ENCODE results near the gene PACRG.
"Not testable (repeated sequence)": the region's sequence is repeated elsewhere in the genome, so short reads cannot be mapped to it uniquely, and the experiment has no call there.

Gene PACRG

GRCh38 chr6:162727322-162728182, at the start of gene PACRG, which contains the start of gene PRKN:
Gene PACRG (plus strand): TSS chr6:162727974.
Gene PRKN (minus strand): TSS chr6:162727766.
- DNase-seq = peak; percentile 95

DNA sequence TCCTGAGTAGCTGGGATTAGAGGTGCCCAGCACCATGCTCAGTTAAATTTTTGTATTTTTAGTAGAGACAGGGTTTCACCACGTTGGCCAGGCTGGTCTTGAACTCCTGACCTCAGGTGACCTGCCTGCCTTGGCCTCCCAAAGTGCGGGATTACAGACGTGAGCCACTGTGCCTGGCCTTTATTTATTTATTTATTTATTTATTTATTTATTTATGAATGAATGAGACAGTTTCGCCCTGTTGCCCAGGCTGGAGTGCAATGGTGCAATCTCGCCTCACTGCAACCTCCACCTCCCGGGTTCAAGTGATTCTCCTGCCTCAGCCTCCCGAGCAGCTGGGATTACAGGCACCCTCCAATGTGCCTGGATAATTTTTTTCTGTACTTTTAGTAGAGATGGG, 48.9 kb upstream of the PACRG start:
- not testable (repeated sequence) for DNase-seq

GRCh38 chr6:162679681-162680080, 48.1 kb upstream of the PACRG start:
- DNase-seq = no peak

DNA sequence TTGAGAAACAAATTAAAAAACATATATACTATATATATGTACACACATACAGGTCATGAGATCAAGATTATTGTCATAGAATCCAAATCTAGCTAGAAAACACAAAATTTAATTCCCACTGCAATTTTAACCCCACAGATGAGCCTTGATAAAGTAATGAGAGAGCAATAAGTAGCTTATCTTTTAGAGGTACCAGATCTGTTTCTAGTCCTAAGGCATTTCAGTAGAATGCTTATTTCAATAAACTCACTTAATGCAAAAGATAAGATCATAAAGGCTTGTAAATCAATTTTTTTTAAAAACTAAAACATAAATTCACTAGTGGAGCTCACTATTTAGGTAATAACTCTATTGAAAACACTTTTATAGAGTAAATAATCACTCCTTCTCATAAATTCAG, 47.4 kb upstream of the PACRG start:
- no peak for DNase-seq

DNA sequence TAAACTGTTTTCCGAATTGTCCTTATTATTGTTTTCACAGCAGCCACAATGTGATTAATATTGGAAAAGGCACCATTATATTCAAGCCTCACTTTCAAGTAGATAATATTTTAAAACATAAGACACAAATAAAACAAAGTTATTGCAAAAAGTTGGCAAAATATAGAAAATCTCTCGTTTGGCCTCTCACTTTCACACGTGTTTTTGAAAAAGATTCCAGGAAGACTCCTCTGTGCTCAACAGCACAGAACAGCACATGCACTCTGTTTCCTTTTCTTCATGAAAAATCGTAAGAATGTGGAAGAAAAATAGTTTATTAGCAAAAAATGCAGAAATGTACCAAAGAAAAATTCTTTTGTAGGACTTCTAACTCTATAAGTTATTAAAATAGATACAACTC, 46.9 kb upstream of the PACRG start:
- DNase-seq = no peak

DNA sequence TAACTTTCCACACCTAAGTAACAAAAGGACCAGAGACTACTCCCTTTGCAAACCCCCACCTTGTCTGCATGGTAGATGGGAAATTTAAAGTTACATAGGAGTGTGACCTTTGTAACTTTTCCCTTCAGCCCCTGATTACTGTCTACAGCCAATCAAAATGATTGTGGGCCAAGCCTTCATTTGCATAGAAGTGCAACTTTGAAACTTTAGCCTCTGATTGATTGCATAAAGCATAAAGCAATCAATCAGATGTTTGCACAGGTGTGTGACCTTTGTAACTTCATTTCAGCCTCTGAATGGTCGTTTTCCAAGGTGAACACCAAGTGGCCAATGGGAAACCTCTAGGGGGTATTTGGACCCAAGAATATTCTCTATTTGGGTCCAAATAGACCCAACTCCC, 46.3 kb upstream of the PACRG start:
- DNase-seq = no peak

DNA sequence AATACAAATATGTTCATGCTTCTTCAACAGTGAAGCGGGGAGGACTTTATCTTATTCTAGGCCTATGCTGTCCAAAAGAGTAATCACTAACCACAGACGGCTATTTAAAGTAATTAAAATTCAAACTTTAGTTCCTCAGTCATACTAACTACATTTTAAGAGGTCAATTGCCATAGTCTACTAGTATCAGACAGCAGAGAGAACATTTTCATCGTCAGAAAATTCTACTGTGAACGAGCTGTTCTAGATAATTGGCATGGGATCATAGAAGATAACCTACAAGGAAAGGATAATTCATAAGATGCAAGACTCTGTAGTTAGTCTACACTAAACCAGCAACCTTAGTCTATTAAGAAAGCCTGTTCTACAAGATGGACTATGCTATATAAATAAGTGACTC, 44.6 kb upstream of the PACRG start:
- no peak for DNase-seq

DNA sequence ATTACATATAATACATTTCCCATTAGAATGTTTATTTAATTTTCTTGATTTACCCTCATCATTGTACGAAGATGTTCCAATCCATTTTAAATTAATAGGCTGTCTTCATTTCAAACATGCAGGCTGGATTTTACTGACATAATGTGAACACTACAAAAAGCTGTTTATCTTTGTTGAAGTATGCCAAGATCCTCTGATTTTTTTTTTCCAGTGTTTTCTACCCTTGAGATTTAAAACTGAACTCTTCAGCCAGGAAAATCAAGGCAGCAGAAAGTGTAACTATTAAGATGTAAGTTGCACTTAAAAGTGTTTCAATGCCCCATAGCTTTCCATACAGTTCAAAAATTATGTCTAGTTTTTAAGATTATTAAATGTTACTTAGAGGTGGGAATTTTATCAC, 43.7 kb upstream of the PACRG start:
- no peak for DNase-seq

DNA sequence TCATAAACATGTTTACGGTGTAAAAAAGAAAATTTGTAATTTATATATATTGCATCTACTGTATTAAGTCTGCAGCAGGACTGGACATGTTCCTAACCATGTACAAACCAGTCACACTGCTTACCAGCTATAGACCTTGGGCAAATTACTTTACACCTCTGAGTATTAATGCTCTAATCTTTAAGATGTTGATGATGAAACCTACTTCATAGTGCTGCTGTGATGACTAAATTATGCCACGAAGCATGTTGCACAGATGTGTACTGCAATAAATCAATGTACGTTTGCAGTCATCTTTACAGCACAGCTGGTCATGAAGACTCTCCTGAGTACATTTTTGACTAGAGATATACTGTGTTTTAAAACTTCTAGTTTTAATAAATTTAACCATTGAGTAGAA, 42.8 kb upstream of the PACRG start:
- DNase-seq = no peak

DNA sequence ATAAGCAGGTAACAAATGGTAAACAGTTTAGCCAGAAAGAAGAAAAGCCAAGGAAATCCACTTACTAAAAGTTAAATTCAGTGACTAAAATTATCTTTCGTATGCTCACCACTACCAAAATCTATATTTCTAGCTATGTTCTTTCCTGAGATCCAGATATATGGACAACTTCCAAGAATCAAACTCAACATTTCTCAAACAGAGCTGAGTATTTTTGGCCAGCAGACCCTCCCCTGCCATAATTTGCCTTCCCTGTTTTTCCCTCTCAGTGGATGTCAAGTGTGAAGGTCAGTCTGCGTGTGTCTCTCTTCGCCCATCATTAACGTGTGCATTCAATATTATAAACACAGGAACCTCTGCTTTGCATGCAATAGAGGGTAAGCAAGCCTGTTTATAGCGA, 42.2 kb upstream of the PACRG start:
- no peak for DNase-seq

GRCh38 chr6:162688751-162689345, 38.9 kb upstream of the PACRG start:
- DNase-seq = no peak

- DNase-seq = no peak
These were observed 37.6 kb upstream of the PACRG start for GRCh38 chr6:162690158-162690557.

GRCh38 chr6:162697872-162698403, 29.8 kb upstream of the PACRG start:
- DNase-seq = no peak

DNA sequence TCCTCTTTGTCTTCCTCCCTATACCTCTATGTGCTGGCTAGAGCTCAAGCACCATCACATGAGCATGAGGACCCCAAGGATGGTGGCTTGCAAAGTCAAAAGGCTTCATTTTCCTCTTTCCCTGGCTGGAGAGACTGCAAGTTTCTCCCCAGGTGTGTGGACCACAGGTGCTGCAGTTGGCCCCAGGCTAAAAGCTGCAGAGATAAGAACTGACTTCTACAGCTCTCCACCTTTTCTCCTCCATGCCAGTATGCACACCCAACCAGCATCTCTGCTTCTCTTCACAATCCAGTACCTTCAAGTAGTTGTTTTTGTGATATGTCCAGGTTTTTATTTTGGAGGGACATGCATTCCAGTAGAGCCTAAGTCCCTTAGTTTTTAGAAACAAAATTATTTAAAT, 29.3 kb upstream of the PACRG start:
- no peak for DNase-seq

DNA sequence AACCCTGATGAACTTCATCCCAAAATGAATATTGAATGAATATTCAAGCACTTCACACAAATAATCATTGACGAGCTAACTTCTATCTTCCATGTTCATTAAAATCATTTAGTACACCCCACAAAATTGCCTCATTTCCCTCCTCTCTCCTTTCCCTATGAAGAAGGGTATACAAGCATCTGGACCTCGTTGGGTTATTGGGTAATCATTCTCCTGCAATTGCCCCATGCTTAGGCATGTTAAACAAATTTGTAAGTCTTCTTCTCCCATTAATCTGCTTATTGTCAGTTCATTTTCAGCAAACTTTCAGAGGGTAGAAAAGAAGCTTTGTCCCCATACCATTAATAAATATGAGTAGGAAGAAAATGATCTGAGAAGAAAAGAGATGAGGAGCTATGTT, 27.8 kb upstream of the PACRG start:
- DNase-seq = no peak

- DNase-seq = no peak
These were observed 26.8 kb upstream of the PACRG start for GRCh38 chr6:162700966-162701365.

- DNase-seq = no peak
These were observed 26.2 kb upstream of the PACRG start for GRCh38 chr6:162701551-162701950.

DNA sequence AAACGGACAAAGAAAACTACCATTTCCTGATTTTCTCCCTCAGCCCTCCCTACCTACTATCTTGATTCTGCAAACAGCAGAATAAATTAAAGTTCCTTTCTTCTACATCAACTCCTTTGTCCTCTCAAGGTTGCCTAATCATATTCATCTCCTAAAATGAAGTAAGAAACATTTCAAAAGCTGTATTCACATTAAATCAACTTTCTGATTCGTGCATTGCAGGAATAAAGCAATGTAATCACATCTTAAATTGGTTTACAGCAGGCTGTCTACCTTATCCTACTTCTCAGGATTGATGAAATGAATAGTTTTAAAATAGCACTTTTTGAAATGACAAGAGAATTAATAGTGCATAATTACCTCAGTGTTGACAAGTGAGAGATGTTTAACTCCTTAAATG, 25.3 kb upstream of the PACRG start:
- DNase-seq = no peak

DNA sequence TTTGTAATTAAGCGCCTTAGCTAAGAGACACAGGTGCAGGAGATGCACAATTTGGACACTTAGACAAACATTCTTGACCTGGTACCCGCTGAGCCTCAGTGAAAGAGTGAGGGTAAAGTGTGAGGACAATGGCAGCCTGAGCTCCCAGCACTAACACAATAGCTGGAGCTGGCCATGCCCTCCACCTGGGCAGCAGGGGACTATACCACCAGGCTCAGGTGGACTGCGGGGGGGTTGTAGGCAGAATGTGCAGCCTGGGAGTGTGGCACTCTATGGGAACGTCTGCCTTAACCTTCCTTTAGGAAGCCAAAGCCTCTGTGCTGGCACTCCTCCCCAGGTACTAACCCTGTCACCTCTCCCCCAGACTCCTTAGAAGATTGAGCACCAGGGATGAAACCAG, 23.8 kb upstream of the PACRG start:
- no peak for DNase-seq

- no peak for DNase-seq
These were observed 22.0 kb upstream of the PACRG start for GRCh38 chr6:162705736-162706135.

- no peak for DNase-seq
These were observed 21.5 kb upstream of the PACRG start for GRCh38 chr6:162706232-162706631.

GRCh38 chr6:162708971-162709370, 18.8 kb upstream of the PACRG start:
- no peak for DNase-seq

- DNase-seq = no peak
These were observed 18.3 kb upstream of the PACRG start for GRCh38 chr6:162709431-162709830.

GRCh38 chr6:162710419-162710818, 17.4 kb upstream of the PACRG start:
- DNase-seq = no peak
